OCI-LY7 (cell line): ENCODE measurements around the gene FNDC3A. TPM values are rescaled to one million over a fixed set of nuclear protein-coding genes. Genes with fewer than 3 reads are reported as not detected.

Experiments used
- BruUV-seq: library from RNA; stranded (reverse); fragments of 400-500 nt; replicated peaks from 2 replicates; lab custom pipeline; 2021; lab: Mats Ljungman, UMichigan
- CTCF ChIA-PET: fragments of 300-600 bp; sonication (Branson Sonifier 250); formaldehyde crosslinking; loops from one replicate; lab custom pipeline; 2022; ENCODE audit warnings: antibody characterized with exemption; ENCODE audit not compliant: unreplicated experiment; lab: Charles Lee
- POLR2A ChIA-PET: fragments of 300-600 bp; sonication (Branson Sonifier 250); formaldehyde crosslinking; loops from one replicate; lab custom pipeline; 2022; ENCODE audit warnings: antibody characterized with exemption; lab: Charles Lee
- DNase-seq: peaks from one replicate; pipeline ENCODE4 v3.0.0-alpha.2; 2015; ENCODE audit warnings: low spot score
- H2AFZ ChIP-seq: fragments of 200-600 bp; sonication (generic), shearing (Covaris generic); 2 replicates; pipeline ENCODE4 v1.6.1; 2014; ENCODE audit warnings: mild to moderate bottlenecking, antibody characterized with exemption, low read length, moderate library complexity
- H3K27ac ChIP-seq: fragments of 200-600 bp; sonication (generic); 2 replicates; pipeline ENCODE4 v1.5.1; 2014; ENCODE audit warnings: mixed run types, low read depth, mild to moderate bottlenecking, moderate library complexity, low read length, inconsistent platforms; ENCODE audit not compliant: poor library complexity, severe bottlenecking
- H3K36me3 ChIP-seq: fragments of 200-600 bp; sonication (generic); 2 replicates; pipeline ENCODE4 v1.6.1; 2014; ENCODE audit warnings: mild to moderate bottlenecking, antibody characterized with exemption, low read length, moderate library complexity, mixed read lengths; ENCODE audit not compliant: insufficient read depth
- H3K4me1 ChIP-seq: fragments of 200-600 bp; sonication (generic); 2 replicates; pipeline ENCODE4 v1.5.1; 2014; ENCODE audit warnings: mild to moderate bottlenecking, low read length; ENCODE audit not compliant: insufficient read depth, poor library complexity, severe bottlenecking
- H3K4me2 ChIP-seq: fragments of 200-600 bp; sonication (generic); 2 replicates; pipeline ENCODE4 v1.6.1; 2014; ENCODE audit warnings: mild to moderate bottlenecking, low read length
- H3K4me3 ChIP-seq: fragments of 200-600 bp; sonication (generic); 2 replicates; pipeline ENCODE4 v1.5.1; 2014; ENCODE audit warnings: mild to moderate bottlenecking, low read depth, low read length; ENCODE audit not compliant: poor library complexity, severe bottlenecking
- H3K79me2 ChIP-seq: fragments of 200-600 bp; sonication (generic); 2 replicates; pipeline ENCODE4 v1.6.1; 2016; ENCODE audit warnings: low read depth, mild to moderate bottlenecking, low read length, moderate library complexity, mixed read lengths; ENCODE audit not compliant: insufficient read depth
- H3K9me2 ChIP-seq: fragments of 200-600 bp; sonication (generic); 2 replicates; pipeline ENCODE4 v1.6.1; 2016; ENCODE audit warnings: mild to moderate bottlenecking, low read length, mixed read lengths; ENCODE audit not compliant: insufficient read depth
- H3K9me3 ChIP-seq: fragments of 200-600 bp; sonication (generic); 2 replicates; pipeline ENCODE4 v1.6.1; 2014; ENCODE audit warnings: mild to moderate bottlenecking, mixed run types, low read length, mixed read lengths
- H4K20me1 ChIP-seq: fragments of 200-600 bp; sonication (generic); 2 replicates; pipeline ENCODE4 v1.6.1; 2014; ENCODE audit warnings: mild to moderate bottlenecking, antibody characterized with exemption, low read length, moderate library complexity, mixed read lengths; ENCODE audit not compliant: insufficient read depth
- CTCF ChIP-seq: fragments of 200-600 bp; sonication (generic); conservative IDR thresholded peaks from 2 replicates; pipeline ENCODE4 v1.5.1; 2014; ENCODE audit warnings: mild to moderate bottlenecking, antibody characterized with exemption, low read length, moderate library complexity, mixed read lengths
- EZH2phosphoT487 ChIP-seq: fragments of 200-600 bp; sonication (generic); IDR thresholded peaks from 2 replicates; pipeline ENCODE4 v1.6.1; 2018; ENCODE audit warnings: low read depth, borderline replicate concordance, mild to moderate bottlenecking, mixed run types, antibody characterized with exemption, low read length, moderate library complexity, mixed read lengths
- intact Hi-C: fragments of 100-400 bp; cut with micrococcal nuclease; formaldehyde crosslinking; loops from one replicate; pipeline ENCODE4 v1.10.0; 2022; ENCODE audit not compliant: unreplicated experiment
- total RNA-seq, 2 experiments: library from RNA; depleted of rRNA in 1 of 2; stranded (reverse); fragments of >200 nt in 1 of 2; shearing (Covaris generic) in 1 of 2; gene quantifications; 2 replicates each; pipeline ENCODE4 v1.2.3, GENCODE V29; 2014 to 2022

FNDC3A gene
- total RNA-seq, 2 experiments from 2014 or later = 38.7 to 59.6 TPM

DNA sequence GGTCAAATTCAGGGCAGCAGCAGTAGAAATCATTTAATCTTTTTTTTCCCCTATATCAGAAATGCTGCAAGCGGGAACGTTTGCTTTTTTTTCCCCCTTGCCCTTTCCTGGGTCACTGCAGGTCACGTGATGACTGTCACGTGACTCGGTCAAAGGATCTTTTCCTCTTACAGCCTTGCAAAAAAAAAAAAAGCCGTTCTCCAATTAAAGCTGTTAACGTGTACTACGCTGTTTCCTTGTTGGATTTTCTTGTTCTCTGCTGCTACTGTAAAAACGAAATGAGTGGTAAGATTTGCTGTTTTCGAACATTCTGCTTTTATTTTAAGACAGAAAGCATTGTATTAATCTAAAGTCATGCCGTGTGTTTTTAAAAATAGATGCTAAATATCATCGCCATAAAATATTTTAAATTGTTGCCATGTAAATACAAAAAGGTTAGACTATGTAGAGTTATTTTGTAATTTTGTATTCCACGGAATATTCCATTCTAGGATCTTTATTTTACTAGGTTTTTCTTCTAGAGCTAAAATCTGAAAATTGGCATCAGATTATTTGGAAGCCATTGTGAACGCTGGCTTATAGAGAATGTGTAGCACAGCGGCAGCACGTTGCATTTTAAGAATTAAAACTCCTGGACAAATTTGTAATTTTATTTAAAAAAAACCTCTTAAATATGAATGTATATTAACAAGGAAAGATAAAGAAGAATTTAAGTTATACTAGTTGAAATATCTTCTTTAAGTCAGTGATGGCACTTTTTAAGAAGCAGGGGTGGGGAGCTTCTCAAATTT, 134.6 kb downstream of the FNDC3A start:
- TSS peak; percentile 85 for BruUV-seq
- peak overlapping the region; percentile 98 for H2AFZ ChIP-seq
- intact Hi-C loops = loop anchor here (5.0 kb wide), 1 partner anchor 133 kb away; the partner anchor contains the start of gene FNDC3A
- peak overlapping the region; percentile 82 for H3K4me2 ChIP-seq
- peaks cover 4% of the 10 kb centered on the region for H3K36me3 ChIP-seq
- POLR2A ChIA-PET = interaction anchor here (0.9 to 2.5 kb wide), 8 partner anchors 8 to 135 kb away, joined by 3 to 5 read pairs (median 3); no protein-coding TSS in a partner anchor
- TF ChIP-seq EZH2phosphoT487 = no peak
- TF ChIP-seq CTCF = no peak
- CTCF ChIA-PET = no interaction called here
- H3K4me1 ChIP-seq = peaks cover 20% of the 10 kb centered on the region
- DNase-seq = peak; percentile 92
- H3K27ac ChIP-seq = peak overlapping the region; percentile 19
- H3K9me3 ChIP-seq = no peaks in the 10 kb centered on the region
- peak overlapping the region; percentile 80 for H3K4me3 ChIP-seq
- no peaks in the 10 kb centered on the region for H4K20me1 ChIP-seq
- H3K9me2 ChIP-seq = 0 out of 2 replicates have a peak, but pooled peaks cover 5% of the 10 kb centered on the region
- peaks cover 26% of the 10 kb centered on the region; the same call in 1 of the 2 replicates for H3K79me2 ChIP-seq

GRCh38 chr13:49110913-49111170, 135.1 kb downstream of the FNDC3A start:
- intact Hi-C loops = loop anchor here (5.0 kb wide), 1 partner anchor 134 kb away; the partner anchor contains the start of gene FNDC3A
- CTCF ChIA-PET = no interaction called here

More at GRCh38 chr13:49110913-49111170, 135.1 kb downstream of the FNDC3A start:
- POLR2A ChIA-PET = interaction anchor here (0.9 to 2.5 kb wide), 6 partner anchors 8 to 134 kb away, joined by 3 to 5 read pairs (median 4); no protein-coding TSS in a partner anchor
- H3K9me2 ChIP-seq = 0 out of 2 replicates have a peak, but pooled peaks cover 5% of the 10 kb centered on the region
- peak overlapping the region; percentile 82 for H3K4me2 ChIP-seq
- H3K27ac ChIP-seq = no peak overlapping the region
- H3K4me3 ChIP-seq = peak overlapping the region; percentile 80
- no peak for DNase-seq
- H4K20me1 ChIP-seq = no peaks in the 10 kb centered on the region
- TF ChIP-seq CTCF (no peak), EZH2phosphoT487 (no peak)
- H3K36me3 ChIP-seq = peaks cover 9% of the 10 kb centered on the region
- BruUV-seq = no TSS peak
- peaks cover 20% of the 10 kb centered on the region for H3K4me1 ChIP-seq
- H3K9me3 ChIP-seq = no peaks in the 10 kb centered on the region
- peaks cover 26% of the 10 kb centered on the region; the same call in 1 of the 2 replicates for H3K79me2 ChIP-seq
- H2AFZ ChIP-seq = no peak overlapping the region
